Measurements from ENCODE around the gene STXBP4. TPM values are rescaled to one million over a fixed set of nuclear protein-coding genes. Genes with fewer than 3 reads are reported as not detected.

Gene STXBP4
- total RNA-seq, 1 donor from 2014 or later: 12.0 TPM

DNA sequence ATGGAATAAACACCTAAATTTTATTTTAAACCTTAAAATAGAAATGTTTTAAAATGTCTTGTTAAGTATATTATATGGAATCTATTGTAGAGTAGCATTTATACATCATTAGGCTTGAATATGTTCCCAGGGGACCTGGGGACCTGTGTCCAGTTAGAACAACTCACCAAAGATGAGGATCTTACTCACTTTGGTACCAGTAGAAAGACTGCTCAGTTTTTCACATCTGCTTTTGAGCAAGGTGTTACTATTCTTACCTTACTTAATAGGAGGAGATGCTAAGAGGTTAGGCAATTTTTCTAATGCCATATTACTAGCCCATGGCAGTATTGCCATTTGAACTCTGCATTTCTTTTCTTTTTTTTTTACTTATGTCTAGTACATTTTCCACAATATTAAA lies 14.7 kb downstream of the STXBP4 start:
- Histone ChIP-seq H3K27me3 (no peaks in the 10 kb centered on the region), H3K36me3 (peaks cover 6% of the 10 kb centered on the region), H3K4me3 (no peak overlapping the region), H3K27ac (no peak overlapping the region), H3K9me3 (peaks cover 8% of the 10 kb centered on the region), H3K4me1 (no peaks in the 10 kb centered on the region)
- TF ChIP-seq, protein P1, sequence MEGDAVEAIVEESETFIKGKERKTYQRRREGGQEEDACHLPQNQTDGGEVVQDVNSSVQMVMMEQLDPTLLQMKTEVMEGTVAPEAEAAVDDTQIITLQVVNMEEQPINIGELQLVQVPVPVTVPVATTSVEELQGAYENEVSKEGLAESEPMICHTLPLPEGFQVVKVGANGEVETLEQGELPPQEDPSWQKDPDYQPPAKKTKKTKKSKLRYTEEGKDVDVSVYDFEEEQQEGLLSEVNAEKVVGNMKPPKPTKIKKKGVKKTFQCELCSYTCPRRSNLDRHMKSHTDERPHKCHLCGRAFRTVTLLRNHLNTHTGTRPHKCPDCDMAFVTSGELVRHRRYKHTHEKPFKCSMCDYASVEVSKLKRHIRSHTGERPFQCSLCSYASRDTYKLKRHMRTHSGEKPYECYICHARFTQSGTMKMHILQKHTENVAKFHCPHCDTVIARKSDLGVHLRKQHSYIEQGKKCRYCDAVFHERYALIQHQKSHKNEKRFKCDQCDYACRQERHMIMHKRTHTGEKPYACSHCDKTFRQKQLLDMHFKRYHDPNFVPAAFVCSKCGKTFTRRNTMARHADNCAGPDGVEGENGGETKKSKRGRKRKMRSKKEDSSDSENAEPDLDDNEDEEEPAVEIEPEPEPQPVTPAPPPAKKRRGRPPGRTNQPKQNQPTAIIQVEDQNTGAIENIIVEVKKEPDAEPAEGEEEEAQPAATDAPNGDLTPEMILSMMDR (IDR thresholded peaks at IDR 0.05): no peak
- intact Hi-C loops (cut with DNase I): no loop called here
- ATAC-seq (no peak), DNase-seq (no peak)

DNA sequence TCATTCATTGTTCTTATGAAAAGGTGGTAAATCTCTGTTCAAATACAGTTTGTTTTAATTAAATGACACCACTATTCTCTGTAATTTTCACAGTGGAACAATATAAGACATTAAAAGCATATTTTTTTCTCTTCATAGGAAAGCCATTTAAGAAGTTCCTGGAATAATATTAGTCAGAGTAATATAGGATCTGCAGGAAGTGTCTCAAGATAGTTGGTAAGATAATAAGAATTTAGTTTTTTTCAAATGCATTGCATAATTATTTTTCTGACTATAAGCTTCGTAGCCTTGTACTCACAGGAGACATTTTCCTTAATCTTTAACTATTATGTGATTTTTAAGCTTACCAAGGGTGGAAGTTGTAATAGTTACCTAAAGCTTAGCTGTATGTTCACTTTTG lies 16.9 kb downstream of the STXBP4 start:
- H3K4me3 ChIP-seq: no peak overlapping the region
- H3K27ac ChIP-seq: no peak overlapping the region
- peaks cover 8% of the 10 kb centered on the region for H3K9me3 ChIP-seq
- ATAC-seq (no peak), DNase-seq (no peak)
- no peaks in the 10 kb centered on the region for H3K4me1 ChIP-seq
- intact Hi-C loops (cut with DNase I): no loop called here
- TF ChIP-seq, protein P1 (IDR thresholded peaks at IDR 0.05): no peak
- no peaks in the 10 kb centered on the region for H3K27me3 ChIP-seq
- H3K36me3 ChIP-seq: peaks cover 6% of the 10 kb centered on the region

DNA sequence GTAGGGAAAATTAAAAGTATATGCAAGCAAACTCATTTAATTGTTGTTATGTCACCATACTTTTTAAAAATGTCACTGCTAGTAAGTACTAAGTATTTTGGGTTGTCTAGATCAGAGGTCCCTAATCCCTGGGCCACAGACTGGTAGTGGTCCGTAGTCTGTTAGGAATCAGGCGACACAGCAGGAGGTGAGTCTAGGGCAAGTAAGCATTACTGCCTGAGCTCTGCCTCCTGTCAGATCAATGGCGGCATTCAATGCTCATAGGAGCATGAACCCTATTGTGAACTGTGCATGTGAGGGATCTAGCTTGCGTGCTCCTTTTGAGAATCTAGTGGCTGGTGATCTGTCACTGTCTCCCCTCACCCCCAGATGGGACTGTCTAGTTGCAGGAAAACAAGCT lies 21.6 kb downstream of the STXBP4 start:
- H3K27me3 ChIP-seq: no peaks in the 10 kb centered on the region
- ATAC-seq (no peak), DNase-seq (no peak)
- TF ChIP-seq, protein P1 (IDR thresholded peaks at IDR 0.05): no peak
- peaks cover 6% of the 10 kb centered on the region for H3K36me3 ChIP-seq
- H3K9me3 ChIP-seq: no peaks in the 10 kb centered on the region
- intact Hi-C loops (cut with DNase I): no loop called here
- H3K27ac ChIP-seq: no peak overlapping the region
- no peaks in the 10 kb centered on the region for H3K4me1 ChIP-seq
- no peak overlapping the region for H3K4me3 ChIP-seq

DNA sequence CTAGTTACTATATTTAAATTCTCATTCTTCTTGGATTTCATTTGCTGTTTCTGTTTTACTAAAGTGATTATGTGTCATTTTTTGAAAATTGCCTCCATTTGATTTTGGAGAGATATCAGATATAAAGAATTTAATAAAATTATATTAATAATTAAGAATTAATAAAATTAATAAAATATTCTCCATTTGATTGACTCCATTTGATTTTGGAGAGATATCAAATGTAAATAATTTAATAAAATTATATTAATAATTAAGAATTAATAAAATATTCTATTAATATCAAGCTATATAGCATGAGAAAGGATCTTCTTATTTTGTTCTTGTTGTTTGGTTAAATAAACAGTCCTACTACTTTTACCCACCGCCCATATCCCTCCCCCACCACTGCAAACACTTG lies 23.0 kb downstream of the STXBP4 start:
- intact Hi-C loops (cut with DNase I): no loop called here
- DNase-seq: no peak
- Histone ChIP-seq H3K9me3 (no peaks in the 10 kb centered on the region), H3K36me3 (peaks cover 6% of the 10 kb centered on the region), H3K27me3 (no peaks in the 10 kb centered on the region), H3K4me1 (no peaks in the 10 kb centered on the region), H3K27ac (no peak overlapping the region), H3K4me3 (no peak overlapping the region)
- no peak for ATAC-seq
- TF ChIP-seq, protein P1 (IDR thresholded peaks at IDR 0.05): no peak

- H3K27ac ChIP-seq: no peak overlapping the region
- H3K36me3 ChIP-seq: no peaks in the 10 kb centered on the region
- TF ChIP-seq, protein P1 (IDR thresholded peaks at IDR 0.05): peak; percentile 72
- no peak for DNase-seq
- intact Hi-C loops (cut with DNase I): no loop called here
- ATAC-seq: peak; percentile 84
- no peaks in the 10 kb centered on the region for H3K9me3 ChIP-seq
- no peaks in the 10 kb centered on the region for H3K27me3 ChIP-seq
- H3K4me3 ChIP-seq: no peak overlapping the region
- H3K4me1 ChIP-seq: no peaks in the 10 kb centered on the region
These were observed 24.5 kb downstream of the STXBP4 start for GRCh38 chr17:54992797-54993639.

All from upper lobe of right lung (tissue), 1 donor.